Lower lobe of right lung (tissue), 2 donors: ENCODE measurements around the gene PLPP7. TPM values are rescaled to one million over a fixed set of nuclear protein-coding genes. Genes with fewer than 3 reads are reported as not detected.
"Not testable (repeated sequence)": the region's sequence is repeated elsewhere in the genome, so short reads cannot be mapped to it uniquely, and the experiment has no call there.

Experiments used
- ATAC-seq, 2 donors: fragments of 200-7000 bp; cut with Tn5 transposase; one replicate each; pipeline ENCODE4 v1.9.1; 2020 to 2022; ENCODE audit warnings: mild to moderate bottlenecking in 2 of 2, moderate library complexity in 2 of 2
- DNase-seq: peaks from one replicate; pipeline ENCODE4 v3.0.0-alpha.2; 2020
- H3K27ac ChIP-seq: fragments of 200-600 bp; one replicate; pipeline ENCODE4 v1.8.0; 2022
- H3K27me3 ChIP-seq: fragments of 200-600 bp; one replicate; pipeline ENCODE4 v1.8.0; 2022; ENCODE audit warnings: low read depth
- H3K36me3 ChIP-seq: fragments of 200-600 bp; one replicate; pipeline ENCODE4 v1.8.0; 2022; ENCODE audit warnings: mild to moderate bottlenecking
- H3K4me1 ChIP-seq: fragments of 200-600 bp; one replicate; pipeline ENCODE4 v1.8.0; 2022
- H3K4me3 ChIP-seq: fragments of 200-600 bp; one replicate; pipeline ENCODE4 v1.8.0; 2022; ENCODE audit warnings: mild to moderate bottlenecking
- H3K9me3 ChIP-seq: fragments of 200-600 bp; one replicate; pipeline ENCODE4 v1.8.0; 2022
- CTCF ChIP-seq: fragments of 200-600 bp; IDR thresholded peaks from one replicate; pipeline ENCODE4 v1.8.0; 2022; ENCODE audit warnings: antibody characterized with exemption, mild to moderate bottlenecking
- intact Hi-C: fragments of 100-400 bp; cut with DNase I; formaldehyde crosslinking; loops from one replicate; pipeline ENCODE4 v1.11.0; 2022
- total RNA-seq: library from RNA; stranded (reverse); fragmentation: NEBNext Ultra II Directional; extraction: Animal tissue kit (Norgen Biotek cat#: 25700); gene quantifications from one replicate; pipeline ENCODE4 v1.2.1, GENCODE V29; 2021
- donor health status: DM: no; HTN: yes; CAD: no; lungs with severe emphysema.

Gene PLPP7
- total RNA-seq, 1 donor from 2014 or later: 1.7 TPM

GRCh38 chr9:131347376-131348020 lies 58.0 kb downstream of the PLPP7 start:
- H3K4me3 ChIP-seq: no peak overlapping the region
- DNase-seq: peak; percentile 30
- peaks cover 11% of the 10 kb centered on the region for H3K4me1 ChIP-seq
- H3K27me3 ChIP-seq: no peaks in the 10 kb centered on the region
- intact Hi-C loops: no loop called here
- no peak for TF ChIP-seq CTCF
- ATAC-seq: no peak
- no peaks in the 10 kb centered on the region for H3K9me3 ChIP-seq
- H3K27ac ChIP-seq: no peak overlapping the region
- no peaks in the 10 kb centered on the region for H3K36me3 ChIP-seq

- no peak for TF ChIP-seq CTCF
- peak; percentile 28 for DNase-seq
- H3K9me3 ChIP-seq: no peaks in the 10 kb centered on the region
- H3K4me1 ChIP-seq: peaks cover 11% of the 10 kb centered on the region
- H3K4me3 ChIP-seq: no peak overlapping the region
- H3K27ac ChIP-seq: no peak overlapping the region
- intact Hi-C loops: no loop called here
- no peaks in the 10 kb centered on the region for H3K27me3 ChIP-seq
- ATAC-seq: peak in 1 of 2 donors; percentile 4
- H3K36me3 ChIP-seq: no peaks in the 10 kb centered on the region
Observed at GRCh38 chr9:131348631-131349521, 59.4 kb downstream of the PLPP7 start.

- intact Hi-C loops: no loop called here
- Histone ChIP-seq H3K36me3 (no peaks in the 10 kb centered on the region), H3K4me1 (peaks cover 11% of the 10 kb centered on the region), H3K9me3 (no peaks in the 10 kb centered on the region), H3K27me3 (no peaks in the 10 kb centered on the region), H3K27ac (no peak overlapping the region), H3K4me3 (peak overlapping the region; percentile 37)
- ATAC-seq (peak; percentile 4 to 31), DNase-seq (no peak)
- no peak for TF ChIP-seq CTCF
Observed at GRCh38 chr9:131349522-131349880, 60.0 kb downstream of the PLPP7 start.

- intact Hi-C loops: no loop called here
- DNase-seq (peak; percentile 94), ATAC-seq (peak; percentile 94 to 97)
- Histone ChIP-seq H3K9me3 (no peaks in the 10 kb centered on the region), H3K36me3 (no peaks in the 10 kb centered on the region), H3K27me3 (no peaks in the 10 kb centered on the region), H3K27ac (no peak overlapping the region), H3K4me1 (peaks cover 11% of the 10 kb centered on the region), H3K4me3 (peak overlapping the region; percentile 37)
- TF ChIP-seq CTCF: peak; percentile 89
Observed at GRCh38 chr9:131349881-131350563, 60.5 kb downstream of the PLPP7 start.

GRCh38 chr9:131356479-131356878 lies 67.0 kb downstream of the PLPP7 start:
- H3K4me3 ChIP-seq, H3K27ac ChIP-seq, intact Hi-C loops, H3K4me1 ChIP-seq, H3K9me3 ChIP-seq, H3K36me3 ChIP-seq, H3K27me3 ChIP-seq: not testable (repeated sequence)
- DNase-seq (peak; percentile 31), ATAC-seq (peak; percentile 78 to 91)
